Activated CD4-positive, alpha-beta memory T cell treated with anti-CD3 and anti-CD28 coated beads for 36 hours (primary cell): ENCODE measurements around the gene LLGL1. TPM values are rescaled to one million over a fixed set of nuclear protein-coding genes. Genes with fewer than 3 reads are reported as not detected.

ENCODE experiments used
- CTCF ChIA-PET: fragments of 350-600 bp; sonication (Branson Sonifier 250); formaldehyde crosslinking; loops from one replicate; lab custom pipeline; 2021; ENCODE audit warnings: antibody characterized with exemption, inconsistent platforms; lab: Charles Lee
- POLR2A ChIA-PET: fragments of 350-600 bp; sonication (Branson Sonifier 250); formaldehyde crosslinking; loops from one replicate; lab custom pipeline; 2021; ENCODE audit warnings: antibody characterized with exemption; lab: Charles Lee
- DNase-seq: peaks from one replicate; pipeline ENCODE4 v3.0.0-alpha.2; 2020
- H3K27ac Mint-ChIP-seq: one replicate; pipeline ENCODE4 v1.8.0; 2021; ENCODE audit warnings: mixed read lengths
- H3K27me3 Mint-ChIP-seq: one replicate; pipeline ENCODE4 v1.8.0; 2021; ENCODE audit warnings: mixed read lengths
- H3K36me3 Mint-ChIP-seq: one replicate; pipeline ENCODE4 v1.8.0; 2021; ENCODE audit warnings: mixed read lengths
- H3K4me1 Mint-ChIP-seq: one replicate; pipeline ENCODE4 v1.8.0; 2021; ENCODE audit warnings: low read depth, mixed read lengths
- H3K4me3 Mint-ChIP-seq: one replicate; pipeline ENCODE4 v1.8.0; 2021; ENCODE audit warnings: mild to moderate bottlenecking, mixed read lengths
- H3K9me3 Mint-ChIP-seq: one replicate; pipeline ENCODE4 v1.8.0; 2021; ENCODE audit warnings: mixed read lengths
- intact Hi-C: fragments of 100-400 bp; cut with micrococcal nuclease; formaldehyde crosslinking; loops from one replicate; pipeline ENCODE4 v1.15.1; 2023
- total RNA-seq, 2 experiments: library from RNA; stranded (reverse); gene quantifications; one replicate each; pipeline ENCODE4 v1.2.3, GENCODE V29; 2021

The LLGL1 gene
- total RNA-seq, 2 experiments from 2014 or later = 27.3 to 27.5 TPM

DNA sequence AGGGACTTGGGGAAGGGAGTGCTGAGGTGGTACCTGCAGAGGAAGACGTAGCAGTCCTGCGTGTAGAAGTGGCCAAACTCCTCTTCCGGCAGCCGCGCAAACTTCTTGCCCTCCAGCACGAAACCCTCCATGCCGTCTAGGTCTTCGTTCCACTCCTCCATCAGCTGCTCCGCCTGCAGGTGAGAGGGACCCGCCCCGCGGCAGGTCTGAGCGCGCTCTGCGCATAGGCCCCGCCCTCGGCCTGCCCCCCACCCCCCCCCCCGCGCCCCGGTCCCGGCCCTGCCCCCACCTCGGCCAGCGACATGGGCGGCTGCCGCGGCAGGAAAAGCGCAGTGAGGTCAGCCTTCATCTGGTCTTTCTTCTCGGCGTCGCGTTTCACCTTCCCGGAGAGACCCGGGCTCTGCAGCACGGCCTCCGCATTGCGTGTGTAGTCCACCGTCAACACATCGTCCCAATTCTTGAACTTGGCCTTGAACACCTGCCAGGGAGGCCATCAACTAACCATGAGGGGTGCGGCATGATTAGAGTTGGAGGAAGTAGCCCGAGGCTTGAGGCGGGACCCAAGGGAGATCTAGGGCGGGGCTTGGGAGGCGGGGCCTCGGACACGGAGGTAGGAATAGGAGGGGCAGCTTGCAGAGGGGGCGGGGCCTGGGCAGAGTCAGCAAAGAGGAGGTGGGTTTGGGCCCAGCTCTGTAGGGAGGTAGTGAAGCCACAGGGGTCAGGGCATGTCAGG, 21.6 kb downstream of the LLGL1 start:
- CTCF ChIA-PET = interaction anchor here (1.0 to 2.3 kb wide), 4 partner anchors 14 to 68 kb away, joined by 3 to 8 read pairs (median 4); partner anchors contain the start of genes MIEF2, SMCR8 and TOP3A
- peak; percentile 58 for DNase-seq
- Mint-ChIP-seq H3K27ac (no peak overlapping the region), H3K27me3 (no peaks in the 10 kb centered on the region), H3K4me3 (no peak overlapping the region), H3K4me1 (no peaks in the 10 kb centered on the region), H3K9me3 (no peaks in the 10 kb centered on the region), H3K36me3 (peaks cover 29% of the 10 kb centered on the region)
- intact Hi-C loops = no loop called here
- POLR2A ChIA-PET = no interaction called here

DNA sequence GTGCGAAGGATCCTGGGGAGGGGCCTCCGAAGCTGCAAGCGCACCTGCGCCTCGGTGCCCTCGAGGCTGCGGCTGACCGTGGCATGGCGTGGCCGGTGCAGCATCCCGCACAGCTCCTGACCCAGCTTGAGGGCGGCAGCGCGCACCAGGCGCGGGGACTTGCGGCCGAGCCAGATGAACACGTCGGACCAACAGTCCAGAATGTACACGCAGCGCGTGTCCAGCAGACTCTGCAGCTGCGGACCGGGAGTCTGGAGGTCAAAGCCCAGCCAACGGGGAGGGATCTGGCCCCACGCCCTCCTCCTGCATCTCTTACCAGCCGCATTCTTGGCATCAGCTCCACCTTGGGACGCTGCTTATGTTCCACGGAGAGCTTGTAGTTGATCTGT, 22.2 kb downstream of the LLGL1 start:
- no peaks in the 10 kb centered on the region for H3K4me1 Mint-ChIP-seq
- DNase-seq = no peak
- no peak overlapping the region for H3K27ac Mint-ChIP-seq
- H3K27me3 Mint-ChIP-seq = no peaks in the 10 kb centered on the region
- POLR2A ChIA-PET = interaction anchor here (0.9 kb wide), 1 partner anchor 14 kb away, joined by 3 read pairs; no protein-coding TSS in a partner anchor
- no peaks in the 10 kb centered on the region for H3K9me3 Mint-ChIP-seq
- peaks cover 29% of the 10 kb centered on the region for H3K36me3 Mint-ChIP-seq
- no peak overlapping the region for H3K4me3 Mint-ChIP-seq
- CTCF ChIA-PET = interaction anchor here (1.0 to 2.3 kb wide), 5 partner anchors 12 to 67 kb away, joined by 3 to 8 read pairs (median 4); partner anchors contain the start of genes MIEF2, SMCR8 and TOP3A
- intact Hi-C loops = no loop called here

DNA sequence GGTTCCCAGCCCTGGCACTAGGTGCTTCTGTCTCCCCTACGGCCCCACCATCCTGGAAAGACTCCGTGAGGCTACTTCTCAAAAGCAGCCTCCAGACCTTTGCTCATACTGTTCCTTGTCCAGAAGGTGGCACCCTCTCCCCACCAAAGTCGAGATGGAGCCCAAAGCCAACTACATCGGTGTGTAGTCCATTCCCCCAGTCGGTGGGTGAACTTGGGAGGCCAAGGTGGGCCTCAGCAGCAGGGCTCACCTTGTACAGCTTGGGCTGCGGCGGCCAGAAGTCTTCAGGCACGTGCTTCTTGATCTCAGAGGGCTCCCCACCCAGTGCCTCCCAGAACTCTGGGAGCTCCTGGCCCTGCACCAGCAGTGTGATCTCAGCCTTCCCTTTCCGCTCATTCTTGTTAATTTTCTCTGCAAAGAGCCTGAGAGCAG, 22.9 kb downstream of the LLGL1 start:
- Mint-ChIP-seq H3K9me3 (no peaks in the 10 kb centered on the region), H3K27ac (peak overlapping the region; percentile 38), H3K4me3 (no peak overlapping the region), H3K36me3 (peaks cover 30% of the 10 kb centered on the region), H3K27me3 (no peaks in the 10 kb centered on the region), H3K4me1 (no peaks in the 10 kb centered on the region)
- ChIA-PET CTCF (interaction anchor here (0.8 to 2.3 kb wide), 8 partner anchors 10 to 84 kb away, joined by 3 to 8 read pairs (median 4); partner anchors contain the start of genes SMCR8 and TOP3A), POLR2A (interaction anchor here (0.9 kb wide), 1 partner anchor 13 kb away, joined by 3 read pairs; no protein-coding TSS in a partner anchor)
- peak; percentile 78 for DNase-seq
- intact Hi-C loops = no loop called here

- Mint-ChIP-seq H3K27ac (no peak overlapping the region), H3K9me3 (no peaks in the 10 kb centered on the region), H3K4me1 (no peaks in the 10 kb centered on the region), H3K27me3 (no peaks in the 10 kb centered on the region), H3K4me3 (no peak overlapping the region), H3K36me3 (peaks cover 34% of the 10 kb centered on the region)
- DNase-seq = no peak
- intact Hi-C loops = no loop called here
- ChIA-PET POLR2A (no interaction called here), CTCF (interaction anchor here (0.8 to 2.3 kb wide), 7 partner anchors 11 to 84 kb away, joined by 3 to 8 read pairs (median 4); no protein-coding TSS in a partner anchor)
These were observed 23.4 kb downstream of the LLGL1 start for GRCh38 chr17:18248811-18249210.

DNA sequence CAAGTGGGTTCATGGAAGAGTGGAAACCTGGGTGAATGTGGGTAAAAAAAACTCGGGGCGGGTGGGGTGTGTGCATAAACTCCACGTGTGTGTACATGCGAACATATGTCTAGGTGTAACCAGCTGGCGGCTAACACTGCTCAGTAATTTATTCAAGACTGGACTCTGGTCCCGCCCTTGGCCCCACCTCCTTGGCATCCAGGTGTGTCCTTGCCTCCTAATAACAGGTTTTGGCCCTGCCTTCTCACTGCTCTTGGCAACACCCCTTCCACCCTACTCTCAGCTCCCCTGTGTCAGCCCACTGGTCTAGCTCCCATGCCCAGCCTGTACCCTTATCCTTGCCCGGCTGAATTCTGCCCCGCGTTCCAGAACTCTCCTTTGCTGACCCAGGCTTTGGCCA, 24.8 kb downstream of the LLGL1 start:
- ChIA-PET POLR2A (no interaction called here), CTCF (no interaction called here)
- Mint-ChIP-seq H3K27ac (no peak overlapping the region), H3K27me3 (no peaks in the 10 kb centered on the region), H3K9me3 (no peaks in the 10 kb centered on the region), H3K4me3 (no peak overlapping the region), H3K4me1 (no peaks in the 10 kb centered on the region), H3K36me3 (peaks cover 38% of the 10 kb centered on the region)
- no peak for DNase-seq
- intact Hi-C loops = no loop called here

- Mint-ChIP-seq H3K27ac (no peak overlapping the region), H3K27me3 (no peaks in the 10 kb centered on the region), H3K36me3 (peaks cover 39% of the 10 kb centered on the region), H3K4me1 (no peaks in the 10 kb centered on the region), H3K4me3 (no peak overlapping the region), H3K9me3 (no peaks in the 10 kb centered on the region)
- DNase-seq = no peak
- ChIA-PET CTCF (no interaction called here), POLR2A (no interaction called here)
- intact Hi-C loops = no loop called here
These were observed 25.3 kb downstream of the LLGL1 start for GRCh38 chr17:18250708-18251107.

- Mint-ChIP-seq H3K27ac (no peak overlapping the region), H3K4me1 (peaks cover 4% of the 10 kb centered on the region), H3K36me3 (peaks cover 39% of the 10 kb centered on the region), H3K9me3 (no peaks in the 10 kb centered on the region), H3K27me3 (no peaks in the 10 kb centered on the region), H3K4me3 (no peak overlapping the region)
- intact Hi-C loops = no loop called here
- CTCF ChIA-PET = no interaction called here
- POLR2A ChIA-PET = no interaction called here
- no peak for DNase-seq
These were observed 25.8 kb downstream of the LLGL1 start for GRCh38 chr17:18251204-18251603.

DNA sequence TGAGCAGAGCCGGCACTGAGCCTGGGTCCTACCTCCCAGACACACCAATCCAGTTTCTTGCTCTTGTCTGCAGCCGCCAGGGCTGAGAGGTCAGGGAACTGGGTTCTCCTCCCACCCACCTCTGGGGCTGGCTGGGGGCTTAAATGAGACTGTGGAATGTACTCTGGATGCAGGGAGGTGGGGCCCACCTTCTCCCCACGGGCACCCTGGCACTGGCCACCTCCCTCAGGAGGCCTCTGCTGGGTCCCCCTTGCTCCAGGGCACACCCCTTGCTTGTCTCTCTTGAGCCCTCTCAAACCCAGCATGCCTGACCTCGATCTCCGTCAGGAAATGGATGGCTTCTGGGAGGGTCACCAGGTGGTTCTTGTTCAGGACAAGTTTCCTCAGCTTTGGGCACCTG, 26.7 kb downstream of the LLGL1 start:
- no peaks in the 10 kb centered on the region for H3K27me3 Mint-ChIP-seq
- ChIA-PET POLR2A (no interaction called here), CTCF (no interaction called here)
- peaks cover 11% of the 10 kb centered on the region for H3K4me1 Mint-ChIP-seq
- no peak overlapping the region for H3K27ac Mint-ChIP-seq
- H3K36me3 Mint-ChIP-seq = peaks cover 42% of the 10 kb centered on the region
- H3K9me3 Mint-ChIP-seq = no peaks in the 10 kb centered on the region
- DNase-seq = no peak
- no peak overlapping the region for H3K4me3 Mint-ChIP-seq
- intact Hi-C loops = no loop called here

DNA sequence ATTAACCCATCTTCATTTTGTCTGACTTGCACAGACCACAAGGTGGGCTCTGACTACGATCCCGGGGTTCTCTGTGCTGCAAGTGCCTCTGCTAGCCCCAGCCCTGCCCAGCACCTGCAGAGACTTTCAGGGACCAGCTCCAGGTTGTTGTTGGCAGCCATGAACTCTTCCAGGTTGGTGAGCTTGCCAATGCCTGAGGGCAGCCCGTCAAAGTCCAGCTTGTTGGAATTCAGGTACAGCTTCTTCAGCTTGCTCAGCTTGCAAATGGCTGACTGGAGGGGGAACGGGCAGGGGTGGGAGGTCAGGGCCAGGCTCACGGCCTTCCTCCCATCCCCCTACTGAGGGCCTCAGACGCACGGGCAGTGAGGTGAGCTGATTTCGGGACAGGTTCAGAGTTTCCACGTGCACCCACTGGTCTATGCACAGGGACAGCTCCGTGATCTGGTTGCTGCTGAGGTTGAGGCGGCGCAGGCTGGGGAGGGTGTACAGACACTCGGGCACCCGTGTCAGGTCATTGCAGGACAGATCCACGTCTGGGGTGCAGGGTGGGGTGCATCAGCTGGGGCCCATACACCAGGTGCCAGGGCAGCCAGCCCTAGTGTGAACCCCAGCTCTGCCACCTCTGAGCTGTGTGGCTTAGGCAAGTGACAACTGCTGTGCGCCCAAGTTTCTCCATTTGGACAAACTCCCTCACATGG, 27.9 kb downstream of the LLGL1 start:
- Mint-ChIP-seq H3K4me3 (no peak overlapping the region), H3K27ac (no peak overlapping the region), H3K36me3 (peaks cover 36% of the 10 kb centered on the region), H3K4me1 (peaks cover 17% of the 10 kb centered on the region), H3K27me3 (no peaks in the 10 kb centered on the region), H3K9me3 (no peaks in the 10 kb centered on the region)
- no peak for DNase-seq
- POLR2A ChIA-PET = no interaction called here
- CTCF ChIA-PET = interaction anchor here (0.7 to 1.2 kb wide), 2 partner anchors 13 to 27 kb away, joined by 3 read pairs; no protein-coding TSS in a partner anchor
- intact Hi-C loops = no loop called here

DNA sequence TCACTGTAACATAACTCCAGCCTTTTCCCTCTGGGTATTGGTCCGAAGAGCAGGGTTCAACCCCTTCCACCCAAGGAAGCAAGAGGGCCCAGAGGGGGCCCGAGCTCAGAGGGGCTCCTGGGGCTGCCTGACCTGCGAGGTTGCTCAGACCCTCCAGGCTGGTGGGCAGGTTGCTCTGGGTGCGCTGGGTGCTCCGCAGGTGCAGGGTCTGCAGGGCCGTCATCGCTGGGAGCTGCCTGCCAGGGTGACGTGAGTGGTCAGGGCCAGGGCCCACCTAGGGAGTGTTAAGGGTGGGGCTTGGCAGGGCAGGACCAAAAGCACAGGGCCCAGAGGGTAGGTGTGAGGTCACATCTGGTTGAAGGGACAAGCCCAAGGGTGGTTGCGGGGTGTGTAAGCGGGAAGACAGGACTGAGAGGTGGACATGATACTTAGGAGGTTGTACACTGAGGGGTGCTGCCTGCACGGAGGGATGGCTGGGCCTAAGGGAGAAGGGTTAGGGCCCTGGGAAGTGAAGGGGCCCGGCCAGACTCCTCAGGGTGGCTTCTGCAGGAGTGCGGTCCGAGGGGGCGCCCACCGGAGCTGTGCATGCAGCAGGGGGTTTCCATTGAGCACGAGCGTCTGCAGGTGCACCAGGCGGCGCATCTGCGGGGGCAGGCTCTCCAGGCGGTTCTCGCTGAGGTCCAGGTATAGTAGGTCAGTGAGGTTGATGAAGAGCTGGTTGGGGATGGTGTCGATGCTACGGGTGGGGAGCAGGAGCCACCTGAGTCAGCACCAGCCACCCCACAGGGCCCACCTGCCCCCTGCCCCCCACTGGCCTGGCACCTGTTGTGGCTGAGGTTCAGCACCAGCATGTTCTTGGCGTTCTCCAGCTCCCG, 28.7 kb downstream of the LLGL1 start:
- intact Hi-C loops = no loop called here
- no peak for DNase-seq
- Mint-ChIP-seq H3K4me3 (no peak overlapping the region), H3K36me3 (peaks cover 30% of the 10 kb centered on the region), H3K9me3 (no peaks in the 10 kb centered on the region), H3K27me3 (no peaks in the 10 kb centered on the region), H3K27ac (no peak overlapping the region), H3K4me1 (peaks cover 19% of the 10 kb centered on the region)
- ChIA-PET POLR2A (no interaction called here), CTCF (interaction anchor here (0.7 to 1.2 kb wide), 2 partner anchors 12 to 28 kb away, joined by 3 read pairs; no protein-coding TSS in a partner anchor)

- ChIA-PET CTCF (no interaction called here), POLR2A (no interaction called here)
- DNase-seq = no peak
- Mint-ChIP-seq H3K27me3 (no peaks in the 10 kb centered on the region), H3K9me3 (no peaks in the 10 kb centered on the region), H3K36me3 (peaks cover 28% of the 10 kb centered on the region), H3K4me3 (no peak overlapping the region), H3K4me1 (peaks cover 25% of the 10 kb centered on the region), H3K27ac (no peak overlapping the region)
- intact Hi-C loops = no loop called here
These were observed 29.6 kb downstream of the LLGL1 start for GRCh38 chr17:18254888-18255649.
